Skeletal muscle tissue (tissue), 4 donors: Measurements from ENCODE around the gene PARP9. TPM values are rescaled to one million over a fixed set of nuclear protein-coding genes. Genes with fewer than 3 reads are reported as not detected.

ENCODE experiments used
- H3K27ac ChIP-seq: one replicate; pipeline ENCODE4 v1.7.0; 2013; ENCODE audit warnings: mild to moderate bottlenecking, low read depth, low read length, inconsistent platforms
- H3K27me3 ChIP-seq, 3 donors: one replicate each; pipeline ENCODE4 v1.7.0; 2013; ENCODE audit warnings: low read length in 3 of 3; ENCODE audit not compliant: control insufficient read depth in 3 of 3, insufficient read depth in 3 of 3
- H3K36me3 ChIP-seq, 3 donors: one replicate each; pipeline ENCODE4 v1.7.0; 2013; ENCODE audit warnings: low read length in 3 of 3; ENCODE audit not compliant: control insufficient read depth in 3 of 3, insufficient read depth in 3 of 3
- H3K4me1 ChIP-seq, 3 donors: one replicate each; pipeline ENCODE4 v1.7.0; 2013; ENCODE audit warnings: low read length in 3 of 3, mild to moderate bottlenecking in 3 of 3; ENCODE audit not compliant: control insufficient read depth in 3 of 3, insufficient read depth in 3 of 3
- H3K4me3 ChIP-seq, 3 donors: one replicate each; pipeline ENCODE4 v1.7.0; 2013; ENCODE audit warnings: low read length in 3 of 3
- H3K9ac ChIP-seq, 3 donors: one replicate each; pipeline ENCODE4 v1.7.0; 2013; ENCODE audit warnings: low read length in 3 of 3, mild to moderate bottlenecking in 3 of 3, moderate library complexity in 2 of 3, low read depth in 1 of 3
- H3K9me3 ChIP-seq, 3 donors: one replicate each; pipeline ENCODE4 v1.7.0; 2013; ENCODE audit warnings: low read length in 3 of 3; ENCODE audit not compliant: control insufficient read depth in 3 of 3
- total RNA-seq: library from RNA; depleted of rRNA; stranded (reverse); fragments of >200 nt; gene quantifications from one replicate; pipeline ENCODE4 v1.2.3, GENCODE V29; 2014
- donor health status: Osteomylitis.

The PARP9 gene
- total RNA-seq, 1 donor from 2014 or later, result 15.1 TPM

GRCh38 chr3:122558605-122559004 is 5.5 kb downstream of the PARP9 start:
- no peak overlapping the region for H3K27ac ChIP-seq
- no peaks in the 10 kb centered on the region for H3K27me3 ChIP-seq
- H3K36me3 ChIP-seq, result peaks cover 9 to 51% (median 46%) of the 10 kb centered on the region in 3 donors
- H3K4me1 ChIP-seq, result peaks cover 9 to 18% (median 12%) of the 10 kb centered on the region in 3 donors
- H3K9ac ChIP-seq, result no peak overlapping the region
- H3K4me3 ChIP-seq, result no peak overlapping the region
- no peaks in the 10 kb centered on the region for H3K9me3 ChIP-seq

- Histone ChIP-seq H3K4me3 (no peak overlapping the region), H3K36me3 (peaks cover 9 to 53% (median 52%) of the 10 kb centered on the region in 3 donors), H3K9me3 (no peaks in the 10 kb centered on the region), H3K4me1 (peaks cover 3 to 12% (median 5%) of the 10 kb centered on the region in 3 donors), H3K27ac (no peak overlapping the region), H3K9ac (no peak overlapping the region), H3K27me3 (no peaks in the 10 kb centered on the region)
Measured at GRCh38 chr3:122557356-122557755, 6.7 kb downstream of the PARP9 start.

- no peaks in the 10 kb centered on the region for H3K9me3 ChIP-seq
- H3K9ac ChIP-seq, result no peak overlapping the region
- no peak overlapping the region for H3K27ac ChIP-seq
- no peaks in the 10 kb centered on the region for H3K27me3 ChIP-seq
- peaks cover 0 to 5% (median 0%) of the 10 kb centered on the region in 3 donors for H3K4me1 ChIP-seq
- H3K36me3 ChIP-seq, result peaks cover 12 to 67% (median 63%) of the 10 kb centered on the region in 3 donors
- no peak overlapping the region for H3K4me3 ChIP-seq
Measured at GRCh38 chr3:122555275-122556071, 8.6 kb downstream of the PARP9 start.

- peaks cover 12 to 67% (median 64%) of the 10 kb centered on the region in 3 donors for H3K36me3 ChIP-seq
- no peak overlapping the region for H3K9ac ChIP-seq
- no peaks in the 10 kb centered on the region for H3K9me3 ChIP-seq
Measured at GRCh38 chr3:122553171-122553570, 10.9 kb downstream of the PARP9 start.

DNA sequence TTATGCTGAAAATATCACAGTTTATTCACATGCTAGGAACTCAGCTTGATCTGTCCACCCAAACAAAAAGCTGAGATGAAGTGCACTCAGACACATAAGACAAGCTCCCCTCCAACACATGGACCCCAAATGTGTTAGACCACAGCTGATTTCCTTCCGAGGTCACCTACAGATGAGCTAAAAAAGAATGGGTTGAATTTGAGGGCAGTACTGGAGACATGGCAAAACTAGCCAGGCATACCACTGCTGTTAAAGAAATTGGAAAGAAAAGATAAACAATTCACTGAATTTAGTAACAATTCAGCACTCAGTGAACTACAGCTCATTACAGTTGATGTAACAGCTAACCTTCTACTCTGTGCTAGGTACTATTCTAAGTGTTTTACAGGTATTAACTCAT is 15.5 kb downstream of the PARP9 start:
- Histone ChIP-seq H3K27ac (no peak overlapping the region), H3K9me3 (no peaks in the 10 kb centered on the region), H3K9ac (no peak overlapping the region), H3K36me3 (peaks cover 12 to 53% (median 47%) of the 10 kb centered on the region in 3 donors), H3K4me1 (no peaks in the 10 kb centered on the region), H3K4me3 (no peak overlapping the region), H3K27me3 (no peaks in the 10 kb centered on the region)

More at GRCh38 chr3:122553171-122553570, 10.9 kb downstream of the PARP9 start:
- Histone ChIP-seq H3K27ac (no peak overlapping the region), H3K4me3 (no peak overlapping the region), H3K27me3 (no peaks in the 10 kb centered on the region), H3K4me1 (peaks cover 0 to 4% (median 0%) of the 10 kb centered on the region in 3 donors)

DNA sequence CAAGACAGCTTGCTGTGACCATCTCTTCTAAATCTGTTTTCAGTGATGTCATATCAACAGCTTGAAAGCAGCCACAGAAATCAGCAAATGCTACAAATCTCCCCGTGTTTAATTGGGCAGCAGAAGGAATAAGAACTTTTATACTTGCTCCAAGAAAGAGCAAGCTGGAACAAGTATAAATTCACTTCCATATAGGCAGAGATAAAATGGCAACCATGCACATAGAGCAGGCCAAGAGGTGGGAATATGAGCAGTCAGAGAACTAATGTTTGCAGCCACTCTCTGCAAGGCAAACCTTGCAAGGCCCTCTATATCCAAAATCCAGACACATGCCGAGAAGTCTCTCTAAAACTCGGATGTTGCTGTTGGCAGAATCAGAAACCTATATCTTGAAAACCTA is 16.0 kb downstream of the PARP9 start:
- Histone ChIP-seq H3K27me3 (no peaks in the 10 kb centered on the region), H3K4me1 (no peaks in the 10 kb centered on the region), H3K4me3 (no peak overlapping the region), H3K9ac (no peak overlapping the region), H3K36me3 (peaks cover 11 to 53% (median 43%) of the 10 kb centered on the region in 3 donors), H3K9me3 (no peaks in the 10 kb centered on the region), H3K27ac (no peak overlapping the region)

DNA sequence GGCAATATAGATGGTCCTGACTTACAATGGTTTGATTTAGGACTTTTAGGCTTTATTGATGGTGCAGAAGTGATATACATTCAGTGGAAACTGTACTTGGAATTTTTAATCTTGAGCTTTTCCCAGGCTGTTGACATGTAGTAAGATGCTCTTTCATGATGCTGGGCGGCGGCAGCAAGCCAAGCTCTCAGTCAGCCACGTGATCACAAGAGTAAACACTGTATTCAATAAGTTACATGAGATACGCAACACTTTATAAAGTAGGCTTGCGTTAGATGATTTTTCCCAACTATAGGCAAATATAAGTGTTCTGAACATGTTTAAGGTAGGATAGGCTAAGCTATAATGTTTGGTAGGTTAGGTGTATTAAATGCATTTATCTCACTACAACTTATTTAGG is 17.9 kb downstream of the PARP9 start:
- Histone ChIP-seq H3K9ac (no peak overlapping the region), H3K27me3 (no peaks in the 10 kb centered on the region), H3K4me1 (no peaks in the 10 kb centered on the region), H3K27ac (no peak overlapping the region), H3K36me3 (peaks cover 8 to 47% (median 38%) of the 10 kb centered on the region in 3 donors), H3K9me3 (no peaks in the 10 kb centered on the region), H3K4me3 (no peak overlapping the region)

DNA sequence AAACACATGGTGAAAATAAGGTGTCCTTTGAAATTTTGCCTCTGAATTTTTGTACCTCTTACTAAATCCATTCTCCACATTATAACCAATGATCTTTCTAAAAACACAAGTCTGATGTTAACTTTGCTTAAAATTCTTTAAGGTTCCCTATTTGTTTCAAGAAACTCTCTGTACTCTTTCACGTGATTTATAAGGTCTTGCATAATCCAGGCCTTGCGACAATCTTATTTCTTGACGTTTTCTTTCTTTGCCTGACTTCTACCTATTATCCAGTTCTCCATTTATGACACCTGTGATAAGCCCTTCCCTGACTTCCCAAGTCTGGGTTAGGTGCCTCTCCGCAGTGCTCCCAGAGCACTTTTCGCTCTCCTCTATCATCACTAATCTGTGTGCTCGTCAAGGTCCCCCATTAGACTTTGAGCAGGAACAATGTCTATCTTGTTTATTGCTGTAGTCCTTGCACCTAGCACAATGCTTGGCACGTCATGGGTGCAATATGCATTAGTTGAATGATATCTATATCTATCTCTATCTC is 25.1 kb downstream of the PARP9 start:
- Histone ChIP-seq H3K4me1 (no peaks in the 10 kb centered on the region), H3K9ac (no peak overlapping the region), H3K9me3 (no peaks in the 10 kb centered on the region), H3K4me3 (no peak overlapping the region), H3K27ac (no peak overlapping the region), H3K27me3 (no peaks in the 10 kb centered on the region), H3K36me3 (peaks cover 0 to 49% (median 47%) of the 10 kb centered on the region in 3 donors)

GRCh38 chr3:122536632-122537001 is 27.5 kb downstream of the PARP9 start:
- no peaks in the 10 kb centered on the region for H3K4me1 ChIP-seq
- H3K27ac ChIP-seq, result no peak overlapping the region
- no peaks in the 10 kb centered on the region for H3K27me3 ChIP-seq
- no peaks in the 10 kb centered on the region for H3K9me3 ChIP-seq
- no peak overlapping the region for H3K9ac ChIP-seq
- no peak overlapping the region for H3K4me3 ChIP-seq
- peaks cover 15 to 71% (median 69%) of the 10 kb centered on the region in 3 donors for H3K36me3 ChIP-seq

DNA sequence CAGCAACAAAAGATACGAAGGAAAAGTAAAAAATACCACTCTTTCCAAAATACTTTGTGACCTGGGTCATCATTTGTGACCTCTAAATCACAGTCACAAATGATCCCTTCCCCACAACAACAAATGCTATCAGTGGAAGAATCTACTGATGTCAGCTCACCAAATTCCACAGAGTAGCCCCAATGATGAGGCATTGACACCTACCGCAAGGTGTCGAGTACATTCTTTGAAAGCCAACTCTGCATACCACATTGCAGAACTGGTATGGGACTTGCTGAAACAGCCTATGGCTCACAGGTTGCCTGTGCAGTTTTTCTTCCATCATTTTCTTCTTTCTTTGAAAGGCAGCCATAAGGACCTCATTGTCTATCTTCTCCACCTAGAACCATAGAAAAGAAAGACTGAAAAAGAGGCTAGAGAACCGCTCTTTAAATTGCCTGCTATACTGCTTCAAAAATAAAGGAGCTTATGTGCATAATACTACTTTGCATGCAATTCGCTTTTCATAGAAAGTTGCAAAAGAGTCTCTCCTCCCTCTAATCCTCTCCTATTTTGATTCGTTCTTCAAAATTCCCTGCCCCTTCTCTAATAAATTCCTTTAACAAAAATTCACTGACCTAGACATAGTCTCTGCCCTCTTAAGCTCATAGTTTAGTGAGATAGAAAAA is 28.0 kb downstream of the PARP9 start:
- Histone ChIP-seq H3K4me3 (no peak overlapping the region), H3K27ac (no peak overlapping the region), H3K27me3 (no peaks in the 10 kb centered on the region), H3K9ac (no peak overlapping the region), H3K36me3 (peaks cover 15 to 67% (median 65%) of the 10 kb centered on the region in 3 donors), H3K9me3 (no peaks in the 10 kb centered on the region), H3K4me1 (no peaks in the 10 kb centered on the region)
